MM.1S (cell line): ENCODE results near the gene ZFYVE21.

Experiments
- CTCF ChIP-seq: fragments of 300-600 bp; sonication (generic); IDR thresholded peaks from 2 replicates; pipeline ENCODE4 v1.5.1; 2016; ENCODE audit warnings: antibody characterized with exemption, low read length, mixed read lengths
- EZH2 ChIP-seq: fragments of 300-600 bp; sonication (generic); optimal IDR thresholded peaks from 2 replicates; pipeline ENCODE3; 2017; ENCODE audit warnings: low read depth, mild to moderate bottlenecking, antibody characterized with exemption, low read length, mixed read lengths

GRCh38 chr14:103675957-103676356 lies 39.7 kb upstream of the ZFYVE21 start:
- TF ChIP-seq EZH2: no peak
- no peak for TF ChIP-seq CTCF
